Measurements from ENCODE around the gene BET1L.

DNA sequence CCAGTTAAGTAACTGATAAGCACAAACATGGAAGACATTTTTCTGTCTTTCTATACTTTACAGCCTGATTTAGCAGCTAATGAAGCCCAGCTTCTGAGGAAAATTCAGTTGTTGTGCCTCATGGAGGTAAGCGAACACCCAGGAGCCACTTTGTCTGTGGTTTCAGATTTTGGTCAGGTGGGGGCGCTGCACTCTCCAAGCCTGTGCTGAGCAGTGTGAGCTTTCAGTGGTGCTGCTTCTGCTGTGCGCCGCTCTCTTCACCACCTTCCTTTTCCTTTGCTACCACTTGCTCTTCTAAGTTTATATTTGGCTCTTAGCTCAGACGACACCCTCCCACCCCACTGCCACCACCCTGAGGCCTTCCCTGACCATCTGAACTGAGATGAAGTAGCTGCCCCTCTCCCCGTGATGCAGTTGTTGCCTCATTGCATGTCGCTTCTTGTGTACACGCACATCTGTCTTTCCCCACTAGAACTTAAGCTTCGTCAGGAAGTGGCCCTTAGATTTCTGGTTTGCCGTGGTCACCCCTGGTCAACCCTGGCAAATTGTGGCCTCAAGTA is 43.6 kb upstream of the BET1L start:
- TF ChIP-seq, protein P1, sequence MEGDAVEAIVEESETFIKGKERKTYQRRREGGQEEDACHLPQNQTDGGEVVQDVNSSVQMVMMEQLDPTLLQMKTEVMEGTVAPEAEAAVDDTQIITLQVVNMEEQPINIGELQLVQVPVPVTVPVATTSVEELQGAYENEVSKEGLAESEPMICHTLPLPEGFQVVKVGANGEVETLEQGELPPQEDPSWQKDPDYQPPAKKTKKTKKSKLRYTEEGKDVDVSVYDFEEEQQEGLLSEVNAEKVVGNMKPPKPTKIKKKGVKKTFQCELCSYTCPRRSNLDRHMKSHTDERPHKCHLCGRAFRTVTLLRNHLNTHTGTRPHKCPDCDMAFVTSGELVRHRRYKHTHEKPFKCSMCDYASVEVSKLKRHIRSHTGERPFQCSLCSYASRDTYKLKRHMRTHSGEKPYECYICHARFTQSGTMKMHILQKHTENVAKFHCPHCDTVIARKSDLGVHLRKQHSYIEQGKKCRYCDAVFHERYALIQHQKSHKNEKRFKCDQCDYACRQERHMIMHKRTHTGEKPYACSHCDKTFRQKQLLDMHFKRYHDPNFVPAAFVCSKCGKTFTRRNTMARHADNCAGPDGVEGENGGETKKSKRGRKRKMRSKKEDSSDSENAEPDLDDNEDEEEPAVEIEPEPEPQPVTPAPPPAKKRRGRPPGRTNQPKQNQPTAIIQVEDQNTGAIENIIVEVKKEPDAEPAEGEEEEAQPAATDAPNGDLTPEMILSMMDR (IDR thresholded peaks at IDR 0.05): peak in 3 of 4 experiments; percentile 39 to 52 (median 47)
- no peak for TF ChIP-seq POLR2A (IDR thresholded peaks at IDR 0.05)
- TF ChIP-seq POLR2AphosphoS5 (IDR thresholded peaks at IDR 0.05): no peak

Measured in prostate gland (tissue), 2 donors.